ENCODE measurements around the gene SPTSSB.

The SPTSSB gene

GRCh38 chr3:161389445-161390035 lies 18.2 kb upstream of the SPTSSB start:
- Histone ChIP-seq H3K4me3 (ENCODE audit: low read depth in 1 of 2, low read length in 2 of 2) (no peak overlapping the region), H3K9ac (ENCODE audit: low read length) (no peak overlapping the region), H3K36me3 (ENCODE audit: insufficient read depth, low read length) (no peaks in the 10 kb centered on the region)

GRCh38 chr3:161388855-161389254 lies 17.5 kb upstream of the SPTSSB start:
- no peaks in the 10 kb centered on the region for H3K36me3 ChIP-seq (ENCODE audit: insufficient read depth, low read length)
- H3K27ac ChIP-seq (ENCODE audit: low read depth, low read length), result no peak overlapping the region
- no peak overlapping the region for H3K4me3 ChIP-seq (ENCODE audit: low read depth in 1 of 2, low read length in 2 of 2)
- H3K9ac ChIP-seq (ENCODE audit: low read length), result no peak overlapping the region
- H3K9me3 ChIP-seq (ENCODE audit: low read length), result no peaks in the 10 kb centered on the region
- H3K4me1 ChIP-seq (ENCODE audit: insufficient read depth, low read length), result no peaks in the 10 kb centered on the region
- no peaks in the 10 kb centered on the region for H3K27me3 ChIP-seq (ENCODE audit: control insufficient read depth in 1 of 2, insufficient read depth in 2 of 2, low read length in 2 of 2)

More at GRCh38 chr3:161389445-161390035, 18.2 kb upstream of the SPTSSB start:
- Histone ChIP-seq H3K4me1 (ENCODE audit: insufficient read depth, low read length) (no peaks in the 10 kb centered on the region), H3K27ac (ENCODE audit: low read depth, low read length) (no peak overlapping the region), H3K9me3 (ENCODE audit: low read length) (no peaks in the 10 kb centered on the region), H3K27me3 (ENCODE audit: control insufficient read depth in 1 of 2, insufficient read depth in 2 of 2, low read length in 2 of 2) (no peaks in the 10 kb centered on the region)

GRCh38 chr3:161386991-161387770 lies 15.9 kb upstream of the SPTSSB start:
- no peaks in the 10 kb centered on the region for H3K9me3 ChIP-seq (ENCODE audit: low read length)
- no peak overlapping the region for H3K27ac ChIP-seq (ENCODE audit: low read depth, low read length)
- no peaks in the 10 kb centered on the region for H3K36me3 ChIP-seq (ENCODE audit: insufficient read depth, low read length)
- H3K9ac ChIP-seq (ENCODE audit: low read length), result no peak overlapping the region
- no peak overlapping the region for H3K4me3 ChIP-seq (ENCODE audit: low read depth in 1 of 2, low read length in 2 of 2)
- no peaks in the 10 kb centered on the region for H3K4me1 ChIP-seq (ENCODE audit: insufficient read depth, low read length)
- no peaks in the 10 kb centered on the region for H3K27me3 ChIP-seq (ENCODE audit: control insufficient read depth in 1 of 2, insufficient read depth in 2 of 2, low read length in 2 of 2)

GRCh38 chr3:161372321-161373260 lies 1.3 kb upstream of the SPTSSB start:
- Histone ChIP-seq H3K9me3 (ENCODE audit: low read length) (no peaks in the 10 kb centered on the region), H3K27me3 (ENCODE audit: control insufficient read depth in 1 of 2, insufficient read depth in 2 of 2, low read length in 2 of 2) (peaks cover 0 to 17% of the 10 kb centered on the region in 2 donors), H3K9ac (ENCODE audit: low read length) (no peak overlapping the region), H3K4me1 (ENCODE audit: insufficient read depth, low read length) (peaks cover 11% of the 10 kb centered on the region), H3K36me3 (ENCODE audit: insufficient read depth, low read length) (no peaks in the 10 kb centered on the region), H3K27ac (ENCODE audit: low read depth, low read length) (no peak overlapping the region), H3K4me3 (ENCODE audit: low read depth in 1 of 2, low read length in 2 of 2) (peak overlapping the region; percentile 62 to 81)

GRCh38 chr3:161369531-161369930 lies 1.8 kb downstream of the SPTSSB start:
- Histone ChIP-seq H3K27ac (ENCODE audit: low read depth, low read length) (no peak overlapping the region), H3K4me3 (ENCODE audit: low read depth in 1 of 2, low read length in 2 of 2) (no peak overlapping the region), H3K36me3 (ENCODE audit: insufficient read depth, low read length) (no peaks in the 10 kb centered on the region), H3K27me3 (ENCODE audit: control insufficient read depth in 1 of 2, insufficient read depth in 2 of 2, low read length in 2 of 2) (peaks cover 0 to 17% of the 10 kb centered on the region in 2 donors), H3K4me1 (ENCODE audit: insufficient read depth, low read length) (peaks cover 11% of the 10 kb centered on the region), H3K9ac (ENCODE audit: low read length) (no peak overlapping the region), H3K9me3 (ENCODE audit: low read length) (no peaks in the 10 kb centered on the region)

- Histone ChIP-seq H3K27me3 (ENCODE audit: control insufficient read depth in 1 of 2, insufficient read depth in 2 of 2, low read length in 2 of 2) (no peaks in the 10 kb centered on the region), H3K27ac (ENCODE audit: low read depth, low read length) (no peak overlapping the region), H3K4me3 (ENCODE audit: low read depth in 1 of 2, low read length in 2 of 2) (no peak overlapping the region), H3K9ac (ENCODE audit: low read length) (no peak overlapping the region), H3K36me3 (ENCODE audit: insufficient read depth, low read length) (no peaks in the 10 kb centered on the region), H3K4me1 (ENCODE audit: insufficient read depth, low read length) (no peaks in the 10 kb centered on the region), H3K9me3 (ENCODE audit: low read length) (no peaks in the 10 kb centered on the region)
Measured at GRCh38 chr3:161366094-161366493, 5.2 kb downstream of the SPTSSB start.

- H3K36me3 ChIP-seq (ENCODE audit: insufficient read depth, low read length), result no peaks in the 10 kb centered on the region
- no peaks in the 10 kb centered on the region for H3K9me3 ChIP-seq (ENCODE audit: low read length)
- H3K4me1 ChIP-seq (ENCODE audit: insufficient read depth, low read length), result no peaks in the 10 kb centered on the region
- no peak overlapping the region for H3K27ac ChIP-seq (ENCODE audit: low read depth, low read length)
- no peak overlapping the region for H3K9ac ChIP-seq (ENCODE audit: low read length)
- no peaks in the 10 kb centered on the region for H3K27me3 ChIP-seq (ENCODE audit: control insufficient read depth in 1 of 2, insufficient read depth in 2 of 2, low read length in 2 of 2)
- H3K4me3 ChIP-seq (ENCODE audit: low read depth in 1 of 2, low read length in 2 of 2), result no peak overlapping the region
Measured at GRCh38 chr3:161358488-161358887, 12.8 kb downstream of the SPTSSB start.

- no peaks in the 10 kb centered on the region for H3K36me3 ChIP-seq (ENCODE audit: insufficient read depth, low read length)
- no peaks in the 10 kb centered on the region for H3K4me1 ChIP-seq (ENCODE audit: insufficient read depth, low read length)
- no peak overlapping the region for H3K9ac ChIP-seq (ENCODE audit: low read length)
- no peak overlapping the region for H3K27ac ChIP-seq (ENCODE audit: low read depth, low read length)
- H3K9me3 ChIP-seq (ENCODE audit: low read length), result no peaks in the 10 kb centered on the region
- no peaks in the 10 kb centered on the region for H3K27me3 ChIP-seq (ENCODE audit: control insufficient read depth in 1 of 2, insufficient read depth in 2 of 2, low read length in 2 of 2)
- H3K4me3 ChIP-seq (ENCODE audit: low read depth in 1 of 2, low read length in 2 of 2), result no peak overlapping the region
Measured at GRCh38 chr3:161356287-161356686, 15.0 kb downstream of the SPTSSB start.

GRCh38 chr3:161355508-161355907 lies 15.8 kb downstream of the SPTSSB start:
- Histone ChIP-seq H3K9me3 (ENCODE audit: low read length) (no peaks in the 10 kb centered on the region), H3K4me3 (ENCODE audit: low read depth in 1 of 2, low read length in 2 of 2) (no peak overlapping the region), H3K27ac (ENCODE audit: low read depth, low read length) (no peak overlapping the region), H3K36me3 (ENCODE audit: insufficient read depth, low read length) (no peaks in the 10 kb centered on the region), H3K4me1 (ENCODE audit: insufficient read depth, low read length) (no peaks in the 10 kb centered on the region), H3K9ac (ENCODE audit: low read length) (no peak overlapping the region), H3K27me3 (ENCODE audit: control insufficient read depth in 1 of 2, insufficient read depth in 2 of 2, low read length in 2 of 2) (no peaks in the 10 kb centered on the region)

GRCh38 chr3:161354554-161354953 lies 16.8 kb downstream of the SPTSSB start:
- Histone ChIP-seq H3K4me1 (ENCODE audit: insufficient read depth, low read length) (no peaks in the 10 kb centered on the region), H3K9ac (ENCODE audit: low read length) (no peak overlapping the region), H3K27ac (ENCODE audit: low read depth, low read length) (no peak overlapping the region), H3K4me3 (ENCODE audit: low read depth in 1 of 2, low read length in 2 of 2) (no peak overlapping the region), H3K27me3 (ENCODE audit: control insufficient read depth in 1 of 2, insufficient read depth in 2 of 2, low read length in 2 of 2) (no peaks in the 10 kb centered on the region), H3K9me3 (ENCODE audit: low read length) (no peaks in the 10 kb centered on the region), H3K36me3 (ENCODE audit: insufficient read depth, low read length) (no peaks in the 10 kb centered on the region)

- Histone ChIP-seq H3K4me3 (ENCODE audit: low read depth in 1 of 2, low read length in 2 of 2) (no peak overlapping the region), H3K36me3 (ENCODE audit: insufficient read depth, low read length) (no peaks in the 10 kb centered on the region), H3K4me1 (ENCODE audit: insufficient read depth, low read length) (no peaks in the 10 kb centered on the region), H3K9me3 (ENCODE audit: low read length) (no peaks in the 10 kb centered on the region), H3K9ac (ENCODE audit: low read length) (no peak overlapping the region), H3K27ac (ENCODE audit: low read depth, low read length) (no peak overlapping the region), H3K27me3 (ENCODE audit: control insufficient read depth in 1 of 2, insufficient read depth in 2 of 2, low read length in 2 of 2) (no peaks in the 10 kb centered on the region)
Measured at GRCh38 chr3:161351330-161351729, 20.0 kb downstream of the SPTSSB start.

Measured in muscle layer of colon (tissue), 2 donors.